ENCODE data around the gene EFNA3. TPM values are rescaled to one million over a fixed set of nuclear protein-coding genes. Genes with fewer than 3 reads are reported as not detected.

The EFNA3 gene
- total RNA-seq, 1 donor from 2014 or later = 14.6 TPM

DNA sequence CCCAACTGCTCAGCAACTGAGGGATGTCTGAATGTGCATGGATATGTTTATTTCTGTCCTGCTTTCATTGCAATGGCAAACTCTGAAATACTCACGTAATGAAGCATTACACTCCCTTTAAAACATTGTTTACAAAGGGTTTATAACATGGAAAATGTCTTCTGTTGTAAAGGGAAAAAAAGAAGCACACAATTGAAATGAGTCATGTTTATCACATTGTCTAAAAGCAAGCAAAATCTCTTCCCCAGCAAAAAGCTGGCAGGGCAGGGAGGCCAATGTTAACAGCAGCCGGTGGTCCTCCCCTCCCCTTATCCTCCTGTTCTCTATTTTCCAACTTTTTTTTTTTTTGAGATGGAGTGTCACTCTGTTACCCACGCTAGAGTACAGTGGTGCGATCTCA is 45.2 kb downstream of the EFNA3 start:
- Mint-ChIP-seq H3K9me3 (ENCODE audit: unreplicated experiment) (peaks cover 4% of the 10 kb centered on the region), H3K27ac (ENCODE audit: unreplicated experiment) (no peak overlapping the region), H3K4me1 (ENCODE audit: low read depth, unreplicated experiment) (peaks cover 13% of the 10 kb centered on the region), H3K36me3 (ENCODE audit: unreplicated experiment) (no peaks in the 10 kb centered on the region), H3K4me3 (ENCODE audit: unreplicated experiment) (no peak overlapping the region), H3K27me3 (ENCODE audit: unreplicated experiment) (peaks cover 18% of the 10 kb centered on the region)
- no peak for DNase-seq
- TF ChIP-seq CTCF (IDR thresholded peaks at IDR 0.05; ENCODE audit: partially characterized antibody, unreplicated experiment) = no peak

DNA sequence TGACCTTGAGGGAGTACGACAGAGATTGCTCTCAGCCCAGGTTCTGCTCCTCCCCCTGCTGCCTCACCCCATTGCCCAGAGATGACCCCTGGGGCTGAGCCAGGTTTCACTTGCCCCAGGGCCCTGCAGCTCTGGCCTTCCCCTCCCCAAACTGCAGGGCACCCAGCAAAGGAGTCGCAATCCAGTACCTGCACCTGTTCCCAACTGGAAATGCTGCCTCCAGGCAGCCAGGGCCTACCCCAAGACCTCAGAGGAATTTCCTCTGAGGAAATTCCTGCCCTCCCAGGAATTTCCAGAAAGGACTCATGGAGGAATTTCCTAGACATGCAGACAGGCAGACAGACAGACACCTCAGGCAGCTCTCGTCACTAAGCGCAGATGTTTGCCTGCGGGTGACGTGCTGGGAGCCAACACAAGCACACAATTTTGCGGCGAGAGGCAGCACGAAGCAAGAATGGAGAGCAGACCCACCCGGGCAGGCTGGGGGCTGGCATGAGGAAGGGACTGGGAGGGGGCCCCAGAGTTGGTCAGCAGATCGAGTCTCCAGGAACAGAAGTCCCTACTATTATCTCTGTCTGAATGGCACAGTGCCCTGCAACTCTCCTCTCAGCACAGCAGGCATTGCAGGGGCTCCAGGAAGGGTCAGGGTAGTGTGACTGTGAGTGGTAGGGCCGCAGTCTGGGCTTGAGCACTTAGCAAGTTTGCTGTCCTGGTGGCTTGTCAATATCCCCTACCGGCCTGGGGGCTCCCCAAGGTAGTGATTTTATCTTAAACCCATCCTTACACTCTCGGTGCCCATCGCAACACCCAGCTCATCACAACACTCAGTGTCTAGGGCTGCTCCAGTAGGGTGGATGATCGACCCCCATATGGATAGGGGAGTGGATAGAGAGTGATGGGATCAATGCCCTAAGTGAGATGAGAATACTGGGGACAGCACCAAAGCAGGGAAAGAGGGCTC is 46.1 kb downstream of the EFNA3 start:
- DNase-seq = no peak
- peaks cover 4% of the 10 kb centered on the region for H3K9me3 Mint-ChIP-seq (ENCODE audit: unreplicated experiment)
- TF ChIP-seq CTCF (IDR thresholded peaks at IDR 0.05; ENCODE audit: partially characterized antibody, unreplicated experiment) = no peak
- no peaks in the 10 kb centered on the region for H3K36me3 Mint-ChIP-seq (ENCODE audit: unreplicated experiment)
- no peak overlapping the region for H3K27ac Mint-ChIP-seq (ENCODE audit: unreplicated experiment)
- H3K4me3 Mint-ChIP-seq (ENCODE audit: unreplicated experiment) = no peak overlapping the region
- H3K4me1 Mint-ChIP-seq (ENCODE audit: low read depth, unreplicated experiment) = peaks cover 15% of the 10 kb centered on the region
- peaks cover 21% of the 10 kb centered on the region for H3K27me3 Mint-ChIP-seq (ENCODE audit: unreplicated experiment)

GRCh38 chr1:155125511-155125945 is 46.9 kb downstream of the EFNA3 start:
- TF ChIP-seq CTCF (IDR thresholded peaks at IDR 0.05; ENCODE audit: partially characterized antibody, unreplicated experiment) = no peak
- peaks cover 6% of the 10 kb centered on the region for H3K9me3 Mint-ChIP-seq (ENCODE audit: unreplicated experiment)
- peaks cover 20% of the 10 kb centered on the region for H3K4me1 Mint-ChIP-seq (ENCODE audit: low read depth, unreplicated experiment)
- no peaks in the 10 kb centered on the region for H3K36me3 Mint-ChIP-seq (ENCODE audit: unreplicated experiment)
- no peak for DNase-seq
- H3K4me3 Mint-ChIP-seq (ENCODE audit: unreplicated experiment) = peak overlapping the region; percentile 73
- H3K27ac Mint-ChIP-seq (ENCODE audit: unreplicated experiment) = no peak overlapping the region
- H3K27me3 Mint-ChIP-seq (ENCODE audit: unreplicated experiment) = peaks cover 24% of the 10 kb centered on the region

GRCh38 chr1:155125946-155126555 is 47.4 kb downstream of the EFNA3 start:
- peak; percentile 36 for DNase-seq
- no peak overlapping the region for H3K27ac Mint-ChIP-seq (ENCODE audit: unreplicated experiment)
- TF ChIP-seq CTCF (IDR thresholded peaks at IDR 0.05; ENCODE audit: partially characterized antibody, unreplicated experiment) = no peak
- peak overlapping the region; percentile 81 for H3K4me3 Mint-ChIP-seq (ENCODE audit: unreplicated experiment)
- peaks cover 8% of the 10 kb centered on the region for H3K9me3 Mint-ChIP-seq (ENCODE audit: unreplicated experiment)
- H3K27me3 Mint-ChIP-seq (ENCODE audit: unreplicated experiment) = peaks cover 26% of the 10 kb centered on the region
- H3K4me1 Mint-ChIP-seq (ENCODE audit: low read depth, unreplicated experiment) = peaks cover 23% of the 10 kb centered on the region
- H3K36me3 Mint-ChIP-seq (ENCODE audit: unreplicated experiment) = no peaks in the 10 kb centered on the region
